T-helper 2 cell treated with Interferon-gamma antibody and Interleukin-4, amounts not matched to agents 100 ng/mL and 5 ng/mL, for 36 hours (primary cell): ENCODE data around the gene PARP14. TPM values are rescaled to one million over a fixed set of nuclear protein-coding genes. Genes with fewer than 3 reads are reported as not detected.
"Not testable (repeated sequence)": the region's sequence is repeated elsewhere in the genome, so short reads cannot be mapped to it uniquely, and the experiment has no call there.

Experiments
- intact Hi-C: fragments of 100-400 bp; cut with micrococcal nuclease; formaldehyde crosslinking; loops from one replicate; pipeline ENCODE4 v1.15.1; 2023
- total RNA-seq: library from RNA; stranded (reverse); gene quantifications from 2 replicates; pipeline ENCODE4 v1.2.3, GENCODE V29; 2022

Gene PARP14
- total RNA-seq, 1 donor from 2014 or later: 96.4 TPM

- intact Hi-C loops: loop anchor here (5.0 kb wide), 1 partner anchor 576 kb away; no protein-coding TSS in a partner anchor
These were observed 2.1 kb upstream of the PARP14 start for GRCh38 chr3:122678506-122678905.

GRCh38 chr3:122679085-122679881, 1.4 kb upstream of the PARP14 start:
- intact Hi-C loops: loop anchor here (1.0 to 5.0 kb wide), 5 partner anchors 102 to 577 kb away; partner anchors contain the start of genes DTX3L, PARP15 and PARP9

GRCh38 chr3:122679882-122680474, 661 bp upstream of the PARP14 start:
- intact Hi-C loops: loop anchor here (1.0 to 10.0 kb wide), 14 partner anchors 70 to 1134 kb away; partner anchors contain the start of genes DTX3L, EAF2, GOLGB1 and HACD2

GRCh38 chr3:122681284-122681973, 790 bp downstream of the PARP14 start:
- intact Hi-C loops: loop anchor here (2.0 to 10.0 kb wide), 4 partner anchors 111 to 903 kb away; partner anchors contain the start of genes EAF2, HACD2, HSPBAP1 and IQCB1

GRCh38 chr3:122681974-122682409, 1.4 kb downstream of the PARP14 start:
- intact Hi-C loops: loop anchor here (2.0 to 10.0 kb wide), 4 partner anchors 110 to 903 kb away; partner anchors contain the start of genes EAF2, HACD2, HSPBAP1 and IQCB1

- intact Hi-C loops: loop anchor here (5.0 to 10.0 kb wide), 2 partner anchors 109 to 848 kb away; partner anchors contain the start of genes EAF2, HSPBAP1 and IQCB1
These were observed 2.3 kb downstream of the PARP14 start for GRCh38 chr3:122682778-122683411.

GRCh38 chr3:122687298-122687697, 6.7 kb downstream of the PARP14 start:
- intact Hi-C loops: loop anchor here (10.0 kb wide), 1 partner anchor 852 kb away; the partner anchor contains the start of genes EAF2 and IQCB1

- intact Hi-C loops: loop anchor here (10.0 kb wide), 1 partner anchor 854 kb away; the partner anchor contains the start of genes EAF2 and IQCB1
These were observed 8.4 kb downstream of the PARP14 start for GRCh38 chr3:122688996-122689395.

GRCh38 chr3:122689587-122689986, 8.9 kb downstream of the PARP14 start:
- intact Hi-C loops: loop anchor here (10.0 kb wide), 1 partner anchor 855 kb away; the partner anchor contains the start of genes EAF2 and IQCB1

- intact Hi-C loops: no loop called here
These were observed 9.5 kb downstream of the PARP14 start for GRCh38 chr3:122690096-122690495.

- intact Hi-C loops: no loop called here
These were observed 10.6 kb downstream of the PARP14 start for GRCh38 chr3:122691195-122691594.

GRCh38 chr3:122692674-122693073, 12.0 kb downstream of the PARP14 start:
- intact Hi-C loops: no loop called here

- intact Hi-C loops: no loop called here
These were observed 14.3 kb downstream of the PARP14 start for GRCh38 chr3:122694966-122695365.

- intact Hi-C loops: no loop called here
These were observed 15.4 kb downstream of the PARP14 start for GRCh38 chr3:122695927-122696561.

GRCh38 chr3:122697952-122698620, 17.4 kb downstream of the PARP14 start:
- intact Hi-C loops: no loop called here

GRCh38 chr3:122700193-122700592, 19.6 kb downstream of the PARP14 start:
- intact Hi-C loops: no loop called here

GRCh38 chr3:122705379-122705778, 24.7 kb downstream of the PARP14 start:
- intact Hi-C loops: no loop called here

- intact Hi-C loops: not testable (repeated sequence)
These were observed 30.1 kb downstream of the PARP14 start for GRCh38 chr3:122710616-122711251.

GRCh38 chr3:122714273-122714672, 33.6 kb downstream of the PARP14 start:
- intact Hi-C loops: no loop called here
